Activated CD4-positive, alpha-beta T cell treated with anti-CD3 and anti-CD28 coated beads for 4 hours (primary cell): ENCODE data around the gene IL9R.
"Not testable (repeated sequence)": the region's sequence is repeated elsewhere in the genome, so short reads cannot be mapped to it uniquely, and the experiment has no call there.

Source experiments
- DNase-seq, 2 donors: peaks; one replicate each; pipeline ENCODE4 v3.0.0-alpha.2; 2020

The IL9R gene

GRCh38 chrX:155997436-155997835 is at the start of gene IL9R:
TSS of gene IL9R (plus strand) at chrX:155997696. CDS start at chrX:155997760, 64 bp downstream.
- DNase-seq: peak; percentile 23 to 24

- no peak for DNase-seq
These were observed 48.4 kb upstream of the IL9R start for GRCh38 chrX:155949098-155949497.

- DNase-seq: no peak
These were observed 46.2 kb upstream of the IL9R start for GRCh38 chrX:155951237-155951789.

GRCh38 chrX:155953055-155953454 is 44.4 kb upstream of the IL9R start:
- no peak for DNase-seq

- DNase-seq: no peak
These were observed 42.7 kb upstream of the IL9R start for GRCh38 chrX:155954793-155955192.

- DNase-seq: no peak
These were observed 41.4 kb upstream of the IL9R start for GRCh38 chrX:155956099-155956498.

GRCh38 chrX:155956649-155957048 is 40.8 kb upstream of the IL9R start:
- DNase-seq: no peak

- DNase-seq: no peak
These were observed 39.7 kb upstream of the IL9R start for GRCh38 chrX:155957843-155958242.

GRCh38 chrX:155959018-155959587 is 38.4 kb upstream of the IL9R start:
- DNase-seq: no peak

GRCh38 chrX:155962906-155963305 is 34.6 kb upstream of the IL9R start:
- DNase-seq: no peak

GRCh38 chrX:155966876-155967275 is 30.6 kb upstream of the IL9R start:
- DNase-seq: peak in 1 of 2 donors; percentile 3

- DNase-seq: no peak
These were observed 29.7 kb upstream of the IL9R start for GRCh38 chrX:155967653-155968325.

- no peak for DNase-seq
These were observed 29.2 kb upstream of the IL9R start for GRCh38 chrX:155968326-155968661.

GRCh38 chrX:155968791-155969190 is 28.7 kb upstream of the IL9R start:
- DNase-seq: no peak

- DNase-seq: not testable (repeated sequence)
These were observed 25.8 kb upstream of the IL9R start for GRCh38 chrX:155971658-155972057.

- DNase-seq: not testable (repeated sequence)
These were observed 25.3 kb upstream of the IL9R start for GRCh38 chrX:155972241-155972640.

GRCh38 chrX:155983326-155983725 is 14.2 kb upstream of the IL9R start:
- no peak for DNase-seq

GRCh38 chrX:155985208-155985607 is 12.3 kb upstream of the IL9R start:
- no peak for DNase-seq

GRCh38 chrX:155986995-155987394 is 10.5 kb upstream of the IL9R start:
- not testable (repeated sequence) for DNase-seq

GRCh38 chrX:155988859-155989258 is 8.6 kb upstream of the IL9R start:
- no peak for DNase-seq

GRCh38 chrX:155993421-155993820 is 4.1 kb upstream of the IL9R start:
- DNase-seq: no peak

GRCh38 chrX:155995321-155995875 is 2.1 kb upstream of the IL9R start:
- no peak for DNase-seq

- no peak for DNase-seq
These were observed 620 bp downstream of the IL9R start for GRCh38 chrX:155998116-155998515.

GRCh38 chrX:155998761-155999510 is 1.4 kb downstream of the IL9R start:
- DNase-seq: no peak
